Esophagus squamous epithelium (tissue), 5 donors: ENCODE data around the gene MFSD11. TPM values are rescaled to one million over a fixed set of nuclear protein-coding genes. Genes with fewer than 3 reads are reported as not detected.
"Not testable (repeated sequence)": the region's sequence is repeated elsewhere in the genome, so short reads cannot be mapped to it uniquely, and the experiment has no call there.

Experiments used
- DNase-seq: peaks from one replicate; lab custom pipeline; 2025; lab: John Stamatoyannopoulos, UW
- H3K27ac ChIP-seq, 4 donors: fragments of 200-600 bp; sonication (generic); one replicate each; pipeline ENCODE4 v1.5.1; 2016 to 2019; ENCODE audit warnings: mild to moderate bottlenecking in 1 of 4
- H3K27me3 ChIP-seq, 4 donors: fragments of 200-600 bp; sonication (generic); 1 replicate in 3 of 4; 2 replicates in 1 of 4; pipeline versions ENCODE4 v1.5.1 to v1.6.0; 2017 to 2021; ENCODE audit warnings: antibody characterized with exemption in 1 of 4
- H3K36me3 ChIP-seq, 3 donors: fragments of 200-600 bp; sonication (generic); one replicate each; pipeline ENCODE4 v1.5.1; 2016 to 2019
- H3K4me1 ChIP-seq, 3 donors: fragments of 200-600 bp; sonication (generic); one replicate each; pipeline ENCODE4 v1.5.1; 2017 to 2019
- H3K4me3 ChIP-seq, 4 donors: fragments of 200-600 bp; sonication (generic); 1 replicate in 3 of 4; 2 replicates in 1 of 4; pipeline ENCODE4 v1.5.1; 2016 to 2019; ENCODE audit warnings: mild to moderate bottlenecking in 2 of 4, moderate library complexity in 1 of 4
- H3K9me3 ChIP-seq, 3 donors: fragments of 200-600 bp; sonication (generic); one replicate each; pipeline ENCODE4 v1.5.1; 2016 to 2019
- POLR2A ChIP-seq, 4 donors: fragments of 450-650 bp; IDR thresholded peaks; one replicate each; pipeline ENCODE4 v1.6.1; 2017; ENCODE audit warnings: antibody characterized with exemption in 4 of 4, mild to moderate bottlenecking in 4 of 4, moderate library complexity in 3 of 4
- WGBS, 2 donors: methylation state at CpG; one replicate each; pipeline ENCODE4 v1.1.5; 2018; 5-methylcytosine and 5-hydroxymethylcytosine counted together
- intact Hi-C: fragments of 100-400 bp; cut with DNase I; formaldehyde crosslinking; loops from one replicate; pipeline ENCODE4 v1.15.0; 2022
- total RNA-seq, 4 donors: library from RNA; depleted of rRNA; stranded (reverse); fragments of >200 nt; gene quantifications; one replicate each; pipeline ENCODE4 v1.1.0, GENCODE V29; 2016
- TF ChIP-seq, protein P1 (sequence below), 6 experiments: fragments of 450-650 bp in 4 of 6; fragments of 200-600 bp in 2 of 6; sonication (generic) in 2 of 6; IDR thresholded peaks; one replicate each; pipeline ENCODE4 v1.5.1; 2016 to 2019; ENCODE audit warnings: antibody characterized with exemption in 6 of 6, mild to moderate bottlenecking in 4 of 6, moderate library complexity in 4 of 6
- donor health status: DM: yes; HTN: yes; CAD: no.

The MFSD11 gene
- total RNA-seq, 4 donors from 2014 or later, result 24.2 to 31.0 (median 28.1) TPM

DNA sequence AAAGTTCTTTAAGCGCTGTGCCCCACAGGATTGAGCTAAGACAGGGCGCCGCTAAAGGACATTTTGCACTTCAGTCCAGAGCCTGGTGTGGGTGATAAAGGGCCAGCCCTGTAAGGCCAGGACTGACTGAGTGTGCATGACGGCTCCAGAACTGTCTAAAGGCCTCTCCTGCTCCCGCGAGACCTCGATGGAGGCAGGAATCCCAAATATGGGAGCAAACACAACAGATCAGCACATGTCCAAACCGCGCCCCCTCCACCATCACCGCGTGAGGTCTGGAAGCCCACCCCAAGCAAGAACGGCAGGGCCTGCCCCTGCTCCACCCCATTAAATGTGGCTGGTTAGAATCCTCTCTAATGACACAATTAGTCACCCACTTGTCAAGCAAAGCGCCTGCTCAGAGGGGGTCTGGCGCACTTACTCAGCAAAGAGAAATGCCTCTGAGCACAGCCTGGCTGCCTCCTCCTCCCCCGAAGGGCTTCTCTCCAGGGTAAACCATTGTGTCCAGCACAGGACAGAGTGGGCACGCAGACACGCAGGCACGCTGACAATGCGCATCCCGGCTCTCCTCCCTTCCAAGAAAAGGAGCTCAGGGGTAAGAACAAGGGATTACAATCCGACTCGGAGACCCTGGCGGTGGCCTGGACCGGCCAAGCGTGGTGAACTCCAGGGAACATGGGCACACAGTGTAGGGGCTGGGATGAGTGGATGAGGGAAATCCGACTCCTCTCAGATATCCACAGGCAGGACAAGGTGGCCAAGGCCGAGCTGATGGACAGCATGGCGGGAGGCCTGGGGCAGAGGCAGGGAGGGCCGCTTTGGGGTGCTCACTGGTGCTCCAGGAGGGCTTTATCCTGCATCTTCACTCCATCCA is 28.6 kb upstream of the MFSD11 start:
- 29 to 36% methylated on average over 10 of the region's 29 CpGs for WGBS, 2 donors
- Histone ChIP-seq H3K9me3 (no peaks in the 10 kb centered on the region), H3K27ac (peak overlapping the region; percentile 67 to 93 (median 90)), H3K36me3 (peaks cover 0 to 18% (median 0%) of the 10 kb centered on the region in 3 donors), H3K4me3 (peak overlapping the region; percentile 33 to 75 (median 66)), H3K4me1 (peaks cover 29 to 54% (median 32%) of the 10 kb centered on the region in 3 donors), H3K27me3 (no peaks in the 10 kb centered on the region)
- intact Hi-C loops, result no loop called here
- no peak for DNase-seq
- TF ChIP-seq, protein P1, sequence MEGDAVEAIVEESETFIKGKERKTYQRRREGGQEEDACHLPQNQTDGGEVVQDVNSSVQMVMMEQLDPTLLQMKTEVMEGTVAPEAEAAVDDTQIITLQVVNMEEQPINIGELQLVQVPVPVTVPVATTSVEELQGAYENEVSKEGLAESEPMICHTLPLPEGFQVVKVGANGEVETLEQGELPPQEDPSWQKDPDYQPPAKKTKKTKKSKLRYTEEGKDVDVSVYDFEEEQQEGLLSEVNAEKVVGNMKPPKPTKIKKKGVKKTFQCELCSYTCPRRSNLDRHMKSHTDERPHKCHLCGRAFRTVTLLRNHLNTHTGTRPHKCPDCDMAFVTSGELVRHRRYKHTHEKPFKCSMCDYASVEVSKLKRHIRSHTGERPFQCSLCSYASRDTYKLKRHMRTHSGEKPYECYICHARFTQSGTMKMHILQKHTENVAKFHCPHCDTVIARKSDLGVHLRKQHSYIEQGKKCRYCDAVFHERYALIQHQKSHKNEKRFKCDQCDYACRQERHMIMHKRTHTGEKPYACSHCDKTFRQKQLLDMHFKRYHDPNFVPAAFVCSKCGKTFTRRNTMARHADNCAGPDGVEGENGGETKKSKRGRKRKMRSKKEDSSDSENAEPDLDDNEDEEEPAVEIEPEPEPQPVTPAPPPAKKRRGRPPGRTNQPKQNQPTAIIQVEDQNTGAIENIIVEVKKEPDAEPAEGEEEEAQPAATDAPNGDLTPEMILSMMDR (IDR thresholded peaks at IDR 0.05), result no peak
- peak in 2 of 4 donors; percentile 54 to 57 for TF ChIP-seq POLR2A (IDR thresholded peaks at IDR 0.05)

DNA sequence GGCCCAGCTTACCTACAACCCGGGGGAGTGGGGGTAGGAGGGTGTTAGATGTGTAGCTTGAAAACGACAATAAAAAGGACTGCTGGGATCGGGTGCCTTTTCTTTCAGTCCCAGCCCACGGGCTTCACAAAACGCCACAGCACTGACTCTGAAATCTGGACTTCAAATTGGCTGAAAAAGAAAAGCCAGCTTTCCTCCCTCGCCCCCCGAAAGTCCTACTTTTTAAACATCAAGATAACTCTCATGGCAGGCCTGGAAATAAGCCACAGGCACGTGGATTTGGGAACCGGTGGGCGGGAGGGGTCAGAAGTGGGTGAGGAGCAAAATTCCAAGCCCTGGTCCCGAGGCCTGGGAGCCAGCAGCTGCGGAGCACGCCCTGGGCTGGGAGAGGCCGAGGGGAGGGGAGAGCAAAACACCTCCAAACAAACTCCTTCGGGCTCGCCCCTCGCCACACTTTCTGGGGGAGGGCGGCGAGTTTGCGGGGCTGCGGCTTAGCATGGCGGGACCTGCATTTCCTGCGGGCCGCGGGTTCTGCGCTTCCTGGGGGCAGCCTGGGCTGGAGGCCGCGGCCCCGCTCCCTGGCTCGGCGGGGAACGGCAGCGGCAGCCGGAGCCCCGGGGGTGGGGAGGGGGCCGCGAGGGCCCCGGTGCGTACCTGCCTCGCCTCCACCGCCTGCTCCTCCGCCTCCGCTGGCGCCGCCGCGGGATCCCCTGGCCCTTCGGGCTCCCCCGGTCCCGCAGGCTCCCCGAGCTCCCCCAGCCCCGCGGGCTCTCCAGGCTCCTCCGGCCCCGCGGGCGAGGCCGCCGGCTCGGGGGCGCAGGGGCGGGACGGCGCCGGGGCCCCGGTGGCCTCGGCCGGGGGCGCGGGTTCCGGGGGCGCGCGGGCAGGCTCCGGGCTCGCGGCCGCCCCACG is 27.7 kb upstream of the MFSD11 start:
- intact Hi-C loops, H3K9me3 ChIP-seq, H3K27me3 ChIP-seq, DNase-seq: not testable (repeated sequence)
- H3K36me3 ChIP-seq, result peaks cover 0 to 22% (median 0%) of the 10 kb centered on the region in 3 donors
- peak overlapping the region; percentile 67 to 93 (median 90) for H3K27ac ChIP-seq
- peaks cover 29 to 58% (median 39%) of the 10 kb centered on the region in 3 donors for H3K4me1 ChIP-seq
- WGBS, 2 donors, result 9 to 11% methylated on average over 12 to 16 of the region's 79 CpGs
- peak overlapping the region; percentile 33 to 75 (median 66) for H3K4me3 ChIP-seq

DNA sequence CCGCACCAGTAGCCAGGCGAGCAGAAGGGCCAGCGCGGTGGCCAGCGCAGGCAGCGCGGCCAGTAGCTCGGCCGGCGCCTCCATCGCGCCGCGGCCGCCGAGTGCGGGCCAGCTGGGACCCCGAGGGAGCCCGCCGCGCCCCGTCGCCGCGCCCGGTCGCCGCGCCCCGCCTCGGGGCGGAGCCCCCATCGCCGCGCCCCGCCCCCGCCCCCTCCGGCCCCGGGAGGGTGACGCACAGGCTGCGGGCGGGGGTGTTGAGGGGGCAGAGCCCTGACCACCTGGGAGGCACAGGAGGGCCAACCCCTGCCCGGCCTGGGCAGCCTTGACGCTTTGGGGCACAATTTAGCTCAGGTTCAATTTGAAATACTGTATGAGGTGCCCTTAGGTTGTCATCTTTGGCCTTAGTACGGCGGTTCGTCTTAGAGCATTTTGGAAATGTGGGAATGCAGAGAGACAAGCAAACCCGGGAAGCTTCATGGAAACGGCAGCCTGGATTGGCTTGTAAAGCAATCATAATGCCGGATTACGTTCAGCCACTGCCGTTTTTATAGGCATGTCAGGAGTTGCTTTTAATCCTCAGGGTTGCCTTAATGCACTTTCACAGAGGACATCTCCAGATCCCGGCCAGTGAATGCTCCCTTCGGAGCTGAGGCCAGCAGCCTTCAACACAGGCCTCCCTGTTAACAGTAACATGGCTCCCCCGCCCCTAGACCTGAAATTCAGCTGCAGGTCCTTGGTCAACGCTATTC is 26.9 kb upstream of the MFSD11 start, which contains the start of gene MXRA7:
Gene MXRA7, minus strand, starts transcription at position 103 of the 749 bp plus-strand sequence. Its CDS starts 19 bp downstream, at position 84.
- H3K4me1 ChIP-seq, result peaks cover 29 to 65% (median 39%) of the 10 kb centered on the region in 3 donors
- intact Hi-C loops, result no loop called here
- no peak for TF ChIP-seq POLR2A (IDR thresholded peaks at IDR 0.05)
- TF ChIP-seq, protein P1 (IDR thresholded peaks at IDR 0.05), result no peak
- H3K36me3 ChIP-seq, result peaks cover 0 to 30% (median 0%) of the 10 kb centered on the region in 3 donors
- WGBS, 2 donors, result 11 to 22% methylated on average over 7 to 8 of the region's 56 CpGs
- peak within 1 kb of the TSS; percentile 33 to 75 (median 66) for H3K4me3 ChIP-seq
- H3K27me3 ChIP-seq, result no peaks in the 10 kb centered on the region
- DNase-seq, result no peak
- H3K9me3 ChIP-seq, result no peaks in the 10 kb centered on the region
- peak within 1 kb of the TSS; percentile 75 to 93 (median 90) for H3K27ac ChIP-seq

DNA sequence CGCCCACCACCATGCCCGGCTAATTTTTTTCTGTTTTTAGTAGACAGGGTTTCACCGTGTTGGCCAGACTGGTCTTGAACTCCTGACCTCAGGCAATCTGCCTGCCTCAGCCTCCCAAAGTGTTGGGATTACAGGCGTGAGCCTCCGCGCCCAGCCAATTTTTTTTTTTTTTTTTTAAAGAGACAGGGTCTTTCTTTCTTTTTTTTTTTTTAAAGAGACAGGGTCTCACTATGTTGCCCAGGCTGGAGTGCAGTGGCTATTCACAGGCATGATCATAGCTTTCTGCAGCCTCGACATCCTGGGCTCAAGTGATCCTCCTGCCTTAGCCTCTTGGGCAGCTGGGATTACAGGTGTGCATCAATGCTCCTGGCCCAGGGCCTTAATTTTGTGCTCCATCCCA is 25.6 kb upstream of the MFSD11 start:
- peaks cover 7 to 43% (median 11%) of the 10 kb centered on the region in 3 donors for H3K36me3 ChIP-seq
- DNase-seq, H3K27me3 ChIP-seq, intact Hi-C loops, H3K9me3 ChIP-seq, H3K4me3 ChIP-seq: not testable (repeated sequence)
- peak overlapping the region in 2 of 4 donors; percentile 85 to 93 for H3K27ac ChIP-seq
- WGBS, 2 donors, result 62 to 71% methylated on average over 7 of the region's 7 CpGs
- peaks cover 29 to 73% (median 43%) of the 10 kb centered on the region in 3 donors for H3K4me1 ChIP-seq

DNA sequence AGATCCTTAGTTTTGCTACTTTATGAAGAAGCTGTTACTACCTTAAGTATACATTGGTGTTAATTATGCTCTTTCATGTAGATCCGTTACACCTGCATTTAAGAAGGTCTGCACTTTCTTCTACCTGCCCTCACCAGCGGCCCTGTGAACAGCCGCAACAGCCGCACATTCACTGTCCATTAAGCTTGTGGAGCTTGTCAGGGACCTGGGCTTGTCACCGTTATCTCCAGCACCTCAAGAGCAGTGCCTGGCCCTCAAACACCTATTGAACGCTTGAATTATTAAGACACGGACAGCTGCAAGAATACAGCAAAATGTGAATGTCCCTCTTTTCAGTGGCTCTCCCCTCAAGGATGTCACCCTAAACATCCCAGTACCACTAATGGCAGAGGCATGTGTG is 24.2 kb upstream of the MFSD11 start:
- no peak for TF ChIP-seq POLR2A (IDR thresholded peaks at IDR 0.05)
- TF ChIP-seq, protein P1 (IDR thresholded peaks at IDR 0.05), result no peak
- Histone ChIP-seq H3K9me3 (no peaks in the 10 kb centered on the region), H3K36me3 (peaks cover 10 to 58% (median 24%) of the 10 kb centered on the region in 3 donors), H3K4me1 (peaks cover 17 to 61% (median 31%) of the 10 kb centered on the region in 3 donors), H3K4me3 (no peak overlapping the region), H3K27me3 (no peaks in the 10 kb centered on the region), H3K27ac (peak overlapping the region in 2 of 4 donors; percentile 35 to 36)
- WGBS, 2 donors, result 93 to 97% methylated on average over 7 of the region's 7 CpGs
- no peak for DNase-seq
- intact Hi-C loops, result no loop called here
